Endothelial cell of umbilical vein (primary cell): ENCODE measurements around the gene KRT17.

ENCODE experiments used
- EZH2 ChIP-seq: IDR thresholded peaks from 2 replicates; pipeline ENCODE4 v1.6.1; 2012; ENCODE audit warnings: borderline replicate concordance, low read depth, mild to moderate bottlenecking, moderate library complexity, low read length, inconsistent platforms; ENCODE audit not compliant: severe bottlenecking
- FOS ChIP-seq: IDR thresholded peaks from 2 replicates; pipeline ENCODE4 v1.6.1; 2011; ENCODE audit warnings: mild to moderate bottlenecking, low read length, moderate library complexity, borderline replicate concordance; ENCODE audit not compliant: insufficient read depth
- JUN ChIP-seq: IDR thresholded peaks from 2 replicates; pipeline ENCODE4 v1.6.1; 2011; ENCODE audit warnings: borderline replicate concordance, low read depth; ENCODE audit not compliant: insufficient read length, insufficient read depth
- MAX ChIP-seq: IDR thresholded peaks from 2 replicates; pipeline ENCODE4 v1.6.1; 2011; ENCODE audit not compliant: insufficient read depth, insufficient read length
- MYC ChIP-seq: IDR thresholded peaks from one replicate; pipeline ENCODE4 v1.6.1; 2011; ENCODE audit warnings: mild to moderate bottlenecking, low read depth, low read length
- POLR2A ChIP-seq: IDR thresholded peaks from 2 replicates; pipeline ENCODE4 v1.6.1; 2012; ENCODE audit warnings: low read depth, mild to moderate bottlenecking, control low read depth, low read length
- TF ChIP-seq, protein P1 (sequence below), 2 donors: IDR thresholded peaks; 1 replicate in 1 of 2; 2 replicates in 1 of 2; pipeline ENCODE4 v1.5.1; 2011; ENCODE audit warnings: low read length in 2 of 2, mild to moderate bottlenecking in 2 of 2, moderate library complexity in 2 of 2, control low read depth in 1 of 2, inconsistent platforms in 1 of 2, low read depth in 1 of 2; ENCODE audit not compliant: insufficient read depth in 1 of 2; ENCODE audit errors: extremely low read depth in 1 of 2

DNA sequence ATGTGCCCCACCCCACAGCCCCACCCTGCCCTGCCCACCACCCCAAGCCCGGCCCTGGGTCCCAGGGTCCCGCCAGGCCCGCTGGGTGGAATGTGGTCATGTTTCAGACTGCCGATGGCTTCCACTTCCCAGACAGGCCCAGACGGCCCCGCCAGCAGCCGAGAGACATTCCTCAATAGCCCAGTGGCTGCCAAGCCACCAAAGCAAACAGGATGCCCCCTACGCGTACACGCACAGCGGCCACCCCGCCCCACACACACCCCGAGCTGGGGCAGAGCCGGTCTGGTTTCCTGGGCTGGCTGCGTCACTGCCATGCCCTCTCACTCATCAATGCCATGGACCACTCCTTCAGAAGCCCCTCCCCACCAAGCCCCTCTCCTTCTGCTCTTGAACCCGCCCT lies 1.2 kb upstream of the KRT17 start:
- TF ChIP-seq, protein P1, sequence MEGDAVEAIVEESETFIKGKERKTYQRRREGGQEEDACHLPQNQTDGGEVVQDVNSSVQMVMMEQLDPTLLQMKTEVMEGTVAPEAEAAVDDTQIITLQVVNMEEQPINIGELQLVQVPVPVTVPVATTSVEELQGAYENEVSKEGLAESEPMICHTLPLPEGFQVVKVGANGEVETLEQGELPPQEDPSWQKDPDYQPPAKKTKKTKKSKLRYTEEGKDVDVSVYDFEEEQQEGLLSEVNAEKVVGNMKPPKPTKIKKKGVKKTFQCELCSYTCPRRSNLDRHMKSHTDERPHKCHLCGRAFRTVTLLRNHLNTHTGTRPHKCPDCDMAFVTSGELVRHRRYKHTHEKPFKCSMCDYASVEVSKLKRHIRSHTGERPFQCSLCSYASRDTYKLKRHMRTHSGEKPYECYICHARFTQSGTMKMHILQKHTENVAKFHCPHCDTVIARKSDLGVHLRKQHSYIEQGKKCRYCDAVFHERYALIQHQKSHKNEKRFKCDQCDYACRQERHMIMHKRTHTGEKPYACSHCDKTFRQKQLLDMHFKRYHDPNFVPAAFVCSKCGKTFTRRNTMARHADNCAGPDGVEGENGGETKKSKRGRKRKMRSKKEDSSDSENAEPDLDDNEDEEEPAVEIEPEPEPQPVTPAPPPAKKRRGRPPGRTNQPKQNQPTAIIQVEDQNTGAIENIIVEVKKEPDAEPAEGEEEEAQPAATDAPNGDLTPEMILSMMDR (IDR thresholded peaks at IDR 0.05; ENCODE audit: extremely low read depth in 1 of 2, insufficient read depth in 1 of 2, low read depth in 1 of 2, low read length in 2 of 2) = no peak
- TF ChIP-seq JUN (no peak), EZH2 (no peak), MAX (no peak), POLR2A (no peak), FOS (no peak), MYC (no peak)
